ENCODE results near the gene RTN4R. TPM values are rescaled to one million over a fixed set of nuclear protein-coding genes. Genes with fewer than 3 reads are reported as not detected.
A peak's percentile ranks its signal among the peaks of the same experiment; 100 is the strongest.
"Not testable (repeated sequence)": the region's sequence is repeated elsewhere in the genome, so short reads cannot be mapped to it uniquely, and the experiment has no call there.

The RTN4R gene
- total and polyA plus RNA-seq, 12 donors: 0.35 to 18.8 (median 1.1) TPM

DNA sequence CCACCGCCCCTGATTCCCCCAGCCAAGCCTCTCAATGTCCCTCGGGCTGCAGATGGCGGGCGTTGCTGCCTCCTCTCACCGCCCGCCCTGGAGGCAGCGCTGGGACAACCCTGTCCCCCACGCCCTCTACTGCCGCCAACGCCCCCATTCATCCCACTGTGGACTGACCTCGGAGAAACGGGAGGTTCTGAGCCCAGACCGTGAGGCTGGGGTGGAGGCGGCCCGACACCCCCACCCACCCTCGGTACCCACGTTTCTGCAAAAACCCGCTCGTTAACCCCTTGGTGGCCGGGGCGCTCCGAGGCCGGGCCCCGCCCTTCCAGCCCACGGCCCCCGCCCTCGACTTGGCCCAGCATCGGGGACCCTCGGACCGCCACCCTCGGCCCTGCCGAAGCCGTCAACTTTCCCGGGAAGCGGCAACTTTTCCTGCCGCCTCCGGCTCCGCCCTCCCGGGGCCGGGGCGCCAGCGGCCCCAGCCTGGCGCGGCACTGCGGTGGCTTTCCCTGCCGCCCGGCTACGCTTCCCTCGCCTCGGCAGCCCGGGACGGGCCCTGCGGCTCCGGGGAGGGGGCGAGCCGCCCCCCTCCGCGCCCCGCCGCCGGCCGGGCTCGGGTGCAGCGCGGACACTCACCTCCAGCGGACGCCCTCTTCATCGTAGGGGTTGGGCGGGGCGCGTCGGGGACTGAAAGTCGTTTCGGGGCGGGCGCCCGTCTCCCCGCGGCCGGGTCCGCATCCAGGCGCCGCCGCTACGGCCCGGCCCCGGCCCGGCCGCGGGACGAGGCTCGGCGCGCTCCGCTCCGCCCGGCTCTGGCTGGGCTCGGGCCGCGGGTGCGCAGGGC lies 458 bp downstream of the RTN4R start:
- intact Hi-C loops (cut with DNase I): no loop called here
- Histone ChIP-seq H3K9me3 (replicated peaks in 1 of 3) (no peaks in the 10 kb centered on the region), H3K27me3 (no peaks in the 10 kb centered on the region), H3K4me3 (peak overlapping the region in 1 of 4 donors; percentile 71), H3K36me3 (replicated peaks in 1 of 2) (no peaks in the 10 kb centered on the region), H3K27ac (peak overlapping the region in 1 of 5 donors; percentile 29), H3K4me1 (replicated peaks in 1 of 2) (peaks cover 7 to 8% of the 10 kb centered on the region in 2 donors)
- DNase-seq: peak in 1 of 7 donors; percentile 28
- TF ChIP-seq, protein P1, sequence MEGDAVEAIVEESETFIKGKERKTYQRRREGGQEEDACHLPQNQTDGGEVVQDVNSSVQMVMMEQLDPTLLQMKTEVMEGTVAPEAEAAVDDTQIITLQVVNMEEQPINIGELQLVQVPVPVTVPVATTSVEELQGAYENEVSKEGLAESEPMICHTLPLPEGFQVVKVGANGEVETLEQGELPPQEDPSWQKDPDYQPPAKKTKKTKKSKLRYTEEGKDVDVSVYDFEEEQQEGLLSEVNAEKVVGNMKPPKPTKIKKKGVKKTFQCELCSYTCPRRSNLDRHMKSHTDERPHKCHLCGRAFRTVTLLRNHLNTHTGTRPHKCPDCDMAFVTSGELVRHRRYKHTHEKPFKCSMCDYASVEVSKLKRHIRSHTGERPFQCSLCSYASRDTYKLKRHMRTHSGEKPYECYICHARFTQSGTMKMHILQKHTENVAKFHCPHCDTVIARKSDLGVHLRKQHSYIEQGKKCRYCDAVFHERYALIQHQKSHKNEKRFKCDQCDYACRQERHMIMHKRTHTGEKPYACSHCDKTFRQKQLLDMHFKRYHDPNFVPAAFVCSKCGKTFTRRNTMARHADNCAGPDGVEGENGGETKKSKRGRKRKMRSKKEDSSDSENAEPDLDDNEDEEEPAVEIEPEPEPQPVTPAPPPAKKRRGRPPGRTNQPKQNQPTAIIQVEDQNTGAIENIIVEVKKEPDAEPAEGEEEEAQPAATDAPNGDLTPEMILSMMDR (IDR thresholded peaks at IDR 0.05): no peak
- no peak for TF ChIP-seq POLR2A (IDR thresholded peaks at IDR 0.05)
- 1 to 4% (median 2%) methylated on average over 14 to 101 of the region's 101 CpGs for WGBS, 4 donors

DNA sequence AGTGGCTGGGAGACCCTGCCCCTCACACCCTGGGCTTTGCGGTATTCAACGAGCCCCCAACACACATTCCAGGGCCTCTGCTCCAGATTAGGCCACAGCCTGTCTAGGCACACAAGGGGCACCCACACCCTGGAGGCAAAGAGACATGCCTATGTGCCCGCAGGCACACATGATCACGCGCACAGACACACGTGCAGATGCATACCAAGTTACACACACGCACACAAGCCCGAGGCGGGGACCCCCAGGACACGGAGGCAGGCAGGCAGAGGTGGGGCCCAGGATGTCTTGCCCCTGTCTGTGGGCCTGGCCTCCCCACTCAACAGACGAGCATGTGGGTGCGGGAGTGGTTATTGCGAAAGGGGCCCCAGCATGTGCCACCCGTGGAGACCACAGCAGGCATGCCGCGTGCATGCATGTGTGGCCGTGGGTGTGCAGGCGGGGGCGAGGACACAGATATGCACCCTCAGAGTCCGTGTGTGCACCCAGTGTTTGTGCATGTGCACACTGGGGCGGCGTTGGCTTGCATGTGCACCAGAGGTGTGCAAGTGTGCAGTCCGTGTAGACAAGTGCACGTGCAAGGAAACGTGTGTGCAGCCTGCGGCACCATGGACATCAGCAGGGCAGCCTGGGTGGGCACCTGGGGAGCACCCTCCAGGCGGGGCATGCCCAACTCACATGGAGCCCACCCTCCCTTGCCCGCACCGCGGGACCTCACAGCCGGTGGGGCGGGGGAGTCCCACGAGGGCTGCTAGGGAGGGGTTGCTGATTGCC lies 1.3 kb downstream of the RTN4R start:
- H3K4me1 ChIP-seq (replicated peaks in 1 of 2); intact Hi-C loops (cut with DNase I); H3K27me3 ChIP-seq; H3K4me3 ChIP-seq; H3K27ac ChIP-seq; H3K9me3 ChIP-seq (replicated peaks in 1 of 3); DNase-seq; H3K36me3 ChIP-seq (replicated peaks in 1 of 2): not testable (repeated sequence)
- whole genome bisulfite sequencing, 4 donors: 68 to 79% (median 71%) methylated on average over 17 to 33 of the region's 33 CpGs

DNA sequence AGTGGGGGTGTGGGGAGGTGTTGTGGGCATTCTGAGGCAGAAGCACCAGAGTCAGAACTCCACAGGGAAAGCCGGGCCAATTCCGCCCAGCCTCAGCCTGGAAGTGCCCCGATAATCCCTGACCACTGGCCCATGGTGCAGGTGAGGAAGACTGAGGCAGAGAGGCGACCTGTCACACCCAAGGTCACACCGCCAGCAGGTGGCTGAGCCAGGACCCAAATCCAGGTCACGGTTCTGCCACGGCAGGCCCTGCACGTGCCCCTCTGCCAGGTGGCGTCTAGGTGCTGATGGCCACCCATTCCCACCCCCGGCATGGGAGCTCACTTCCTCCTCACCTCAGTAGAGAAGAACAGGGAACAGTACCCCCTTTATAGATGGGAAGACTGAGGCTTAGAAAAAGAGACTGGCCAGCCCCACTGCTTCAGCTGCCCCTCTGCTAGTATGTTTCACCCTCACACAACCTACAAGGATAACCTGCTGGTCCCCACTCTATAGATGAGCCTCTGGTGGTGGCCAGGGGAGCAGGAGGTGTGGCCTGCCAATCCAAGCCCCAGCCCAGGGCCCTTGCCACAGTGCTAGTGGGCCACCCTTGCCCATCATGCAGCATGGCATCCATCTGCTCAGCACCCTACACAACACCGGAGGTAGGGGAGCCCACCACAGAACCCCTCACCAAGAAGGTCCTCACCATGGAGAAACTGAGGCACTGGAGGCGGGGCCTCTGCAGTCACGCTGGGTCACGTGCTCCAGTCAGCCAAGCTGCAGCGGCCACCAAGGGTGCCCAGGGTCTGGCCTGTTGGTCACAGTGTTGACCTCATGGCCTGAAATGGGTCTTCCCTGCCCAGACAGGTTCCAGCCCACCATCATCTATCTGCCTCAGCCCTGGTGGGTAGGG lies 2.1 kb downstream of the RTN4R start:
- DNase-seq; H3K27me3 ChIP-seq; H3K36me3 ChIP-seq (replicated peaks in 1 of 2); intact Hi-C loops (cut with DNase I); H3K4me1 ChIP-seq (replicated peaks in 1 of 2); H3K27ac ChIP-seq; H3K9me3 ChIP-seq (replicated peaks in 1 of 3); H3K4me3 ChIP-seq: not testable (repeated sequence)
- 91 to 100% (median 96%) methylated on average over 1 to 15 of the region's 15 CpGs for WGBS, 4 donors

DNA sequence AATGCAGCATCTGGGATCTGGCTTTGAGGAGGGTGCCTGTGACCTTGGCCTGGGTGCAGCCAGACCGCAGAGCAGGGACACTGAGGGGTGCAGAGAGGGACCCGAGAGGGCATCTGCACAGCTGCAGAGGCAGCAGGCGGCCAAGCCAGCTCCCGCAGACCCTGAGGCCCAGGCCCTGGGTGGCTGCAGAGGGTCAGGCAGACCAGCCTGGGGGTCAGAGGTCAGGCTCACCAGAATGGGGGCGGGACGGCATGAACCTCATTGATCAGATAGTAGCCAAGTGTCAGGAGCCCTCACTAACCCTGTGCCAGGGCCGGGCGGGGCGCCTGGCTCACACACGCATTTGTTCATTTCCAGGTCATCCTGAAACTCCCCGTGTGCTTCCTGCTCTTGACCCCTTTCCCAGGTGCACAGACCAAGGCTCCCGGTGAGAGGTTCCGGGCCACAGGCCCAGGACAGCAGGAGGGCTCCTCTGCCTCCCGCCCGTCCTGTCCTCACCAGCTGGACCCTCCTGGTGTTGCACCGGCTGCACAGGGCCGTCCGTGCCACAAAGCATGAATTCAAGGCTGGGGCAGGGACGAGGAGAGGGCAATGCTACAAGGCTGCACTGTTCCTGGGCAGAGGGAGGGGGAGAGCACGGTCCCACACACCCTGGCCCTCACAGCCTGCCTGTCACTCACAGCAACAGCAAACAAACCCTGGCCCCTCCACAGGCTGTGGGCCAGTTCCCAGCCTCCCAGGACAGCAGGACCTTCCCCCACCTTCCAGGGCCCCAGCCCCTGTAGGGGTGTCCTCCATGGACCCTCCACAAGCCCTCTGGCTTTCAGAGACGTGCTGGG lies 3.3 kb downstream of the RTN4R start:
- Histone ChIP-seq H3K4me3 (no peak overlapping the region), H3K9me3 (replicated peaks in 1 of 3) (no peaks in the 10 kb centered on the region), H3K36me3 (replicated peaks in 1 of 2) (no peaks in the 10 kb centered on the region), H3K27me3 (no peaks in the 10 kb centered on the region), H3K4me1 (replicated peaks in 1 of 2) (peaks cover 7 to 8% of the 10 kb centered on the region in 2 donors), H3K27ac (no peak overlapping the region)
- intact Hi-C loops (cut with DNase I): no loop called here
- WGBS, 4 donors: 64 to 92% (median 72%) methylated on average over 2 to 21 of the region's 21 CpGs
- TF ChIP-seq, protein P1 (IDR thresholded peaks at IDR 0.05): no peak
- TF ChIP-seq POLR2A (IDR thresholded peaks at IDR 0.05): no peak
- no peak for DNase-seq

DNA sequence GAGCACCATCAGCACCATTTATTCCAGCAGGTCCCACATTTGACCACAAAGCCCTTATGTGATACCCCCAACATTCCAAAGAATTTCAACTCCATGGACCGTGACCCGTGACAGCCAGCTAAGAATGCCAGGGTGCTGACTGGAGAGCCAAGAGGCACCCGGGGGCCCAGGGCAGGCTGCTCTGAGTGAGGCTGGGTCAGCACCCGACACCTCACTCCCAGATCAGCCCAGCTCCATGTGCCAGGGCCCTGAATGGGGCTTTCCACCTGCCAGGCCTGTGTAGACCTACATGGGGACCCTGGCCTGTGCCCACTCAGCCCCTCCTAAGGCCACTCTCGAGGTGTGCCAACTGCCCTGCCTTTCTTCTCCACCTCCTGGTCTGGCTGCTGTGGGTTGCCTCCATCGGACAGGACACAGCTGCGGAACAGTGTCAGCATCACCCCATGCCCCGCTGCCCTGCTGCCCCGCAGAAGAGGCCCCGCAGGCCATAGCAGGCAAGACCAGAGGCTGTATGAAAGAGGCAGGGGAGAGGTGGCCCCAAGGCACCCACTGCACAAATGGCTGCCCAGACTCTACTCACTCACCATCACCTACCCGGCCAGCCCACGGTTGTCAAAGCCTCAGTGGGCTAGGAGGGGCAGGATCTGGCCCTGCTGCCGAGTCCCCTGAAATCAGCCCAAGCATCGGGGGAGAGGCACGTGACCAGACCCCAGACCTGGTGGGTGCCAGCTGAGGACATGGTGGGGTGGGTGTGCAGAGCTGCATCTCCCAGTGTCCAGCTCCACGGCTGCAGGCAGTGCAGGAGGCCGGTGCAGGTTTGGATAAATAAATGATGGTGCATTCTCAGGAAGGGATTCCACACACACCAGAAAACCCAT lies 4.5 kb downstream of the RTN4R start:
- H3K4me1 ChIP-seq (replicated peaks in 1 of 2); intact Hi-C loops (cut with DNase I); H3K36me3 ChIP-seq (replicated peaks in 1 of 2); H3K9me3 ChIP-seq (replicated peaks in 1 of 3); DNase-seq; H3K27me3 ChIP-seq; H3K27ac ChIP-seq; H3K4me3 ChIP-seq: not testable (repeated sequence)
- 92 to 98% (median 94%) methylated on average over 7 to 17 of the region's 17 CpGs for WGBS, 4 donors

Data from adrenal gland (tissue), 12 donors.